ENCODE measurements around the gene ADARB2.

Gene ADARB2

DNA sequence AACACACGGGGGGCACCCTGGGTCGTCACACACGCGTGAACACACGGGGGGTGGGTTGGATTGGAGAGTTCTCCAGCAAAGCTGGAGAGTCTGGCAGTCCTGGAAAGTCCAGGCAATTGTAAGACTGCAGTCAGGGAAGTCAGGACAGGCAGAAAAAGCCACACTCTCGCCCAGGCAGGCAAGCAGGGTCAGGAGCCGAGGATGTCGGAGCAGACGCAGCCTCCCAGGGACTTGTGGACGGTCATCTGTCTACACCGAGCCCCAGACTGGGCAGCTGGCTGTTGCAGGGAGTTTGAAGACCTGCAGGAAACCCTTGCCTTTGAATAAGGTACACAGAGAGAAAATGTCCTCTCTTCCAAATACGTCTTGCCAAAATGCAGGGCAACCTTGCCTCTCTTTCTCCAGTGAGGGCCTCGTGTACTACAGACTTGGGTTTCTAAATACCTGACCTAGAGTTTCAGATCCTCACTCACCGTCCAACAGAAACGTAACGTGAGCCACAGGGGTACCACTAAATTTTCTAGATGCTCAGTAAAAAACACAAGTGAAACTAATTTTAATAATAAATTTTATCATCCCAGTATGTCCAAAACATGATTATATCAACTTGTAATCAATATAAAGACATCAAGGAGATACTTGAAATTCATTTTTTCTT, 176.7 kb downstream of the ADARB2 start:
- no peak for TF ChIP-seq ZFX (IDR thresholded peaks at IDR 0.05; ENCODE audit: borderline replicate concordance)
- TF ChIP-seq, protein P1, sequence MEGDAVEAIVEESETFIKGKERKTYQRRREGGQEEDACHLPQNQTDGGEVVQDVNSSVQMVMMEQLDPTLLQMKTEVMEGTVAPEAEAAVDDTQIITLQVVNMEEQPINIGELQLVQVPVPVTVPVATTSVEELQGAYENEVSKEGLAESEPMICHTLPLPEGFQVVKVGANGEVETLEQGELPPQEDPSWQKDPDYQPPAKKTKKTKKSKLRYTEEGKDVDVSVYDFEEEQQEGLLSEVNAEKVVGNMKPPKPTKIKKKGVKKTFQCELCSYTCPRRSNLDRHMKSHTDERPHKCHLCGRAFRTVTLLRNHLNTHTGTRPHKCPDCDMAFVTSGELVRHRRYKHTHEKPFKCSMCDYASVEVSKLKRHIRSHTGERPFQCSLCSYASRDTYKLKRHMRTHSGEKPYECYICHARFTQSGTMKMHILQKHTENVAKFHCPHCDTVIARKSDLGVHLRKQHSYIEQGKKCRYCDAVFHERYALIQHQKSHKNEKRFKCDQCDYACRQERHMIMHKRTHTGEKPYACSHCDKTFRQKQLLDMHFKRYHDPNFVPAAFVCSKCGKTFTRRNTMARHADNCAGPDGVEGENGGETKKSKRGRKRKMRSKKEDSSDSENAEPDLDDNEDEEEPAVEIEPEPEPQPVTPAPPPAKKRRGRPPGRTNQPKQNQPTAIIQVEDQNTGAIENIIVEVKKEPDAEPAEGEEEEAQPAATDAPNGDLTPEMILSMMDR (IDR thresholded peaks at IDR 0.05) = no peak
- H3K27ac ChIP-seq = no peak overlapping the region

DNA sequence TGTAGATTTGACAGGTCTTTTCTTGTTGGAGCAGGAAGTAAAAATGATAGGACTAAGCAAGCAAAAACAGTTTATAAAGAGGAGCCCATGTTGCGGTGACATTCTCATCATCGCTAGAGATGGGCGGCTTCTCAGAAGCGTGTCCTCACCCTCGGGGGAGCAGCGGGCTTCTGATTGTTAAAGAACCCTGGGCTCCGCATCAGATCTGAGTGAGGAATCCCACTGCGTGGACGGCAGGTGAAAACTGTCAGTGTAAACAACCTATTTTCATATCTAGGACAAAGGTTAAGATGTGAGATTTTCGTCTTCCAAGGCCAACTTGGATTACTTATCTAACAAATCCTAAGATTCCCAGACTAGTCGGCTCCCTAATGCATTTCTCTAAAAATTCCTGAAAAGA, 177.6 kb downstream of the ADARB2 start:
- H3K27ac ChIP-seq = no peak overlapping the region
- TF ChIP-seq ZFX (IDR thresholded peaks at IDR 0.05; ENCODE audit: borderline replicate concordance) = no peak
- TF ChIP-seq, protein P1 (IDR thresholded peaks at IDR 0.05) = no peak

DNA sequence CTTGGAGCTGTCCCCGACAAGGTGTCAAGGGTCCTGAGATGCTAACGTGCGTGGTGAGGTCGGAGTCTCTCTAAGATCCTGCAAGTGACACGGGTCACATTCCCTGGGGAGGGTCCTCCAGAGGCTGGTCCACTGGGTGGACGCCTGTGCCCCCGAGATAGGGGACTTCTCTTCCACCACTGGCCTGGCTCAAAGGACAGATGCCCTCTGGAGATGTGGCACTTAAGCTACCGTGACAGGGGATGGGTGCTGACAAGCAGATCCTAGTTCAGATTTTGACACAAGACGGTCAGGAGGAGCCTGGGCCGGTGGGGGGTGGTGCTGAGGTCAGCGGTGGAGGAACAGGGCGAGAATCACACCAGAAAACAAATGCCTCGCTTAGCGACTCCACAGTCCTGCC, 178.0 kb downstream of the ADARB2 start:
- TF ChIP-seq ZFX (IDR thresholded peaks at IDR 0.05; ENCODE audit: borderline replicate concordance) = no peak
- TF ChIP-seq, protein P1 (IDR thresholded peaks at IDR 0.05) = no peak
- no peak overlapping the region for H3K27ac ChIP-seq

DNA sequence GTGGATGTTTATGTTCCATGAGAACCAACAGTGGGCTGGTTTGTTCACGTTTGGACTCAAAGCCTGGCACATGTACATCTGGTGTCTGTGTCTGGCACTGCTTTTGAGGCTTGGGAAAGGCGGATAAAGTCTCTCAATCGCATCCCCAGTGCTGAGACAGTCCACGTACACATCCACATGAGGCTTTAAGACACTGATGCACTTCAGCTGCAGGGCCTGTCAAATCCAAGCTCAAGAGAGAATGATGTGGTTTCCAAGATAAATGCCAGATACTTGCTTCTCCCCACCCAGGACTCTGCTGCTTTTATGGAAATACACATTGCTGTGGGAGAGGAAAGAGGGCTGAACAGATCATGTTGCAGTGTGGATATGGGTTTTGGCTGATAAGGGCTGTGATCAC, 178.4 kb downstream of the ADARB2 start:
- TF ChIP-seq, protein P1 (IDR thresholded peaks at IDR 0.05) = no peak
- no peak for TF ChIP-seq ZFX (IDR thresholded peaks at IDR 0.05; ENCODE audit: borderline replicate concordance)
- H3K27ac ChIP-seq = no peak overlapping the region

DNA sequence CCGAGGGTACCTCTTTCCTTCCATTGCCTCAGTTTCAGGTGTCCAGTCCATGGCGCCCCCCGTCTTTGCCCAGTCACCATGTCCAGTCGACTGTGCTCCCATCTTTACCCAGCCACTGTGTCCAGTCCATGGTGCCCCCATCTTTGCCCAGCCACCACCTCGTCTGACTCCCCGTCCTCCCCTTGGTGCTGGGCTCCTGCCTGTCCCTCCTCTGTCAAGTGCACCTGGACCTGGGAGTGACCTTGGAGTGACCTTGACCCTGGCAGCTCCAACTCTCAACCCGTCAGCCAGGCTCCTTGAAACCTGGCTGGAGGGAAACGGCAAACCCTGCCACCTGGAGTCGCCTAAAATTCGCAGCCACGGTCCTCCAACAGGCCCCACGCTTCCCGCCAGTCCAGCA, 180.2 kb downstream of the ADARB2 start:
- TF ChIP-seq ZFX (IDR thresholded peaks at IDR 0.05; ENCODE audit: borderline replicate concordance) = no peak
- TF ChIP-seq, protein P1 (IDR thresholded peaks at IDR 0.05) = no peak
- no peak overlapping the region for H3K27ac ChIP-seq

DNA sequence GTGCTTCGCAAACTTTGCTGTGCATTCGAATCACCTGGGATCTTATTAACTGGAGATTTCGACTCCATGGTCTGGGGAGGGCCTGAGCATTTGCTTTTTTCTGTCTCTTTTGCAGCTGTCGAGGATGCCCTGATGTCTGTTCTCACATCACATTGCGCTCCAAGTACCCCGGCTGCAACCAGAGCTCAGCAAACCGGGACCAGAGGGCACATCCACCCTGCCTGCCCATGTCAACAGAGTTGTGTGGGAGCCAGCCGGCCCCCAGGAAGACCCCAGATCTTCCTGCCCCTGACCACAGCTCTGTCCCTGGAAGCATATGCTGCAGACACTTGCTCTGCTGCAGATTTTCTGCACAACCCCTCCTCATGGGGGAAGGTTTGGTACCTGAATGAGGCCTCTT, 180.8 kb downstream of the ADARB2 start:
- no peak for TF ChIP-seq ZFX (IDR thresholded peaks at IDR 0.05; ENCODE audit: borderline replicate concordance)
- TF ChIP-seq, protein P1 (IDR thresholded peaks at IDR 0.05) = no peak
- no peak overlapping the region for H3K27ac ChIP-seq

DNA sequence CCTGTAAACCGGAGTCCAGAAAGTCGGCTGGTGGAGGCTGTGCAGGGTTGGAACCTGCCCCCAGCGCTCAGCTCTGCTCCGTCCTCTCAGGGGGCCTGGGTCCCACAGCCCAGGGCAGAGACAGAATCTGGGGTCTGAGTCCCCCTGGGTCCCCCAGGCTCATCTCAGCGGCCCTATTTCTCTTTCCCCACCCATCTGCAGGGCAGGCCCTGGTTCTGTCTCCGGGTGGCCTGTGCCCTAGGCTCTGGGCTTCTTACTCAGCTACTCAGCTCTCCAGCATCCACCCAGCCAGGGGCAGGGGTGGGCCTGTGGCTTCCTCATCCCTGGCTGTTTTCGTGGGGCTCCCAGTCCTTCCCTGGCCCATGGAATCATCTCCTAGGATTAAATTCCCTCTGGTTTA, 183.4 kb downstream of the ADARB2 start:
- no peak overlapping the region for H3K27ac ChIP-seq
- TF ChIP-seq, protein P1 (IDR thresholded peaks at IDR 0.05) = no peak
- TF ChIP-seq ZFX (IDR thresholded peaks at IDR 0.05; ENCODE audit: borderline replicate concordance) = no peak
